Activated T-helper 1 cell treated with anti-CD3 and anti-CD28 coated beads, Interleukin-12 subunit alpha, Interleukin-12 subunit beta, Interleukin-2, Interleukin-4 antibody, amounts not matched to agents 30 ng/mL and 10 ng/mL and 1 ng/mL, durations not matched to agents 14 hours and 24 hours and 36 hours (primary cell): ENCODE measurements around the gene CLDN9. TPM values are rescaled to one million over a fixed set of nuclear protein-coding genes. Genes with fewer than 3 reads are reported as not detected.

Experiments used
- DNase-seq: peaks from one replicate; pipeline ENCODE4 v3.0.0; 2021; ENCODE audit warnings: low spot score
- H3K27ac Mint-ChIP-seq: one replicate; pipeline ENCODE4 v1.8.0; 2021; ENCODE audit warnings: mild to moderate bottlenecking, mixed read lengths
- H3K27me3 Mint-ChIP-seq: one replicate; pipeline ENCODE4 v1.8.0; 2022; ENCODE audit warnings: mild to moderate bottlenecking, moderate library complexity, mixed read lengths; ENCODE audit not compliant: insufficient read depth
- H3K36me3 Mint-ChIP-seq: one replicate; pipeline ENCODE4 v1.8.0; 2021; ENCODE audit warnings: low read depth, mixed read lengths
- H3K4me1 Mint-ChIP-seq: one replicate; pipeline ENCODE4 v1.8.0; 2021; ENCODE audit warnings: low read depth, mixed read lengths
- H3K4me3 Mint-ChIP-seq: one replicate; pipeline ENCODE4 v1.8.0; 2021; ENCODE audit warnings: mild to moderate bottlenecking, moderate library complexity, mixed read lengths
- H3K9me3 Mint-ChIP-seq: one replicate; pipeline ENCODE4 v1.8.0; 2021; ENCODE audit warnings: mixed read lengths
- intact Hi-C: fragments of 100-400 bp; cut with micrococcal nuclease; formaldehyde crosslinking; loops from one replicate; pipeline ENCODE4 v1.15.1; 2024
- total RNA-seq: library from RNA; stranded (reverse); gene quantifications from 2 replicates; pipeline ENCODE4 v1.2.3, GENCODE V29; 2022

CLDN9 gene
- total RNA-seq: not detected in 2 replicates

GRCh38 chr16:3012828-3013420, at the start of gene CLDN9:
Gene CLDN9 (plus strand): TSS chr16:3012923. CDS start chr16:3013363, 440 bp downstream.
- H3K4me3 Mint-ChIP-seq: no peak within 1 kb of the TSS
- no peak within 1 kb of the TSS for H3K27ac Mint-ChIP-seq
- no peak for DNase-seq
- no peaks in the 10 kb centered on the region for H3K36me3 Mint-ChIP-seq
- H3K4me1 Mint-ChIP-seq: peaks cover 10% of the 10 kb centered on the region
- intact Hi-C loops: no loop called here
- peaks cover 11% of the 10 kb centered on the region for H3K27me3 Mint-ChIP-seq
- no peaks in the 10 kb centered on the region for H3K9me3 Mint-ChIP-seq

- DNase-seq: no peak
- intact Hi-C loops: no loop called here
Measured at GRCh38 chr16:2963074-2963722, 49.5 kb upstream of the CLDN9 start.

GRCh38 chr16:2963723-2964474, 48.8 kb upstream of the CLDN9 start, which contains the start of gene KREMEN2:
Gene KREMEN2 (plus strand): TSS chr16:2964275. CDS start chr16:2964521, 246 bp downstream.
- no peaks in the 10 kb centered on the region for H3K9me3 Mint-ChIP-seq
- peak; percentile 19 for DNase-seq
- H3K27me3 Mint-ChIP-seq: peaks cover 32% of the 10 kb centered on the region
- H3K4me3 Mint-ChIP-seq: peak within 1 kb of the TSS; percentile 82
- no peak within 1 kb of the TSS for H3K27ac Mint-ChIP-seq
- peaks cover 13% of the 10 kb centered on the region for H3K4me1 Mint-ChIP-seq
- no peaks in the 10 kb centered on the region for H3K36me3 Mint-ChIP-seq
- intact Hi-C loops: loop anchor here (2.0 kb wide), 1 partner anchor 59 kb away; no protein-coding TSS in a partner anchor

More at GRCh38 chr16:2963074-2963722, 49.5 kb upstream of the CLDN9 start:
- Mint-ChIP-seq H3K27me3 (peaks cover 27% of the 10 kb centered on the region), H3K27ac (no peak overlapping the region), H3K9me3 (no peaks in the 10 kb centered on the region), H3K36me3 (no peaks in the 10 kb centered on the region), H3K4me3 (peak overlapping the region; percentile 68), H3K4me1 (peaks cover 7% of the 10 kb centered on the region)

DNA sequence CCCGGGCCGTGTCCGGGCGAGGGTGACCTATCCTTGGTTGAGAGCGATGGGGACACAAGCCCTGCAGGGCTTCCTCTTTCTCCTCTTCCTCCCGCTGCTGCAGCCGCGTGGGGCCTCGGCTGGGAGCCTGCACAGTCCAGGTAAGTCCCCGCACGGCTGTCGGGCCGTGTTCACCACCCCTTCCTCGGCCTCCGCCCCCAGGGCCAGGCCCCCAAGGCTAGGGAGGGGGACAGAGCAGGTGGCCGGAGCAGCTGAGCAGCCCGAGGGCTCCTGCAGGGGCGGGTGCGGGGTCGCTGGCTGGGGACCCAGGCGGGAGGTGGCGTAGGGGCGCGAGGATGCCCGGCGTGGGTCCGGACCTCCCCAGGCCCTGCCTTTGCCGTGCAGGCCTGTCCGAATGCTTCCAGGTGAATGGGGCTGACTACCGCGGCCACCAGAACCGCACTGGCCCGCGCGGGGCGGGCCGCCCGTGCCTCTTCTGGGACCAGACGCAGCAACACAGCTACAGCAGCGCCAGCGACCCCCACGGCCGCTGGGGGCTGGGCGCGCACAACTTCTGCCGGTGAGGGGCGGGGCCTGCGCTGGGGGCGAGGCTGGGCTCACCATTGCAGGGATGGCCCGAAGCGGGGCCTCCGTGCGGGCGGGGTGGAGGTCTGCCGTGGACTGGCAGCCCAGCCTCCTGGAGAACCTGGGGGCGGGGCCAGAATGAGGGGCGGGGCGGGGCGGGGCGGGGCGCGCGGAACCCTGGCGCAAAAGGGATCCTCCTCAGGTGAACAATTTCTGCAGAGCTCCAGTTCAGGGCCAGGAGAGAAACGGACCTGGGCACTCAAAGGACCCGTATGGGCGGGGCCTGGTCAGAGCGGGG, 48.0 kb upstream of the CLDN9 start:
- H3K27me3 Mint-ChIP-seq: peaks cover 32% of the 10 kb centered on the region
- intact Hi-C loops: loop anchor here (1.0 to 5.0 kb wide), 3 partner anchors 38 to 60 kb away; partner anchors contain the start of gene FLYWCH1
- no peaks in the 10 kb centered on the region for H3K9me3 Mint-ChIP-seq
- H3K4me3 Mint-ChIP-seq: peak overlapping the region; percentile 69
- H3K4me1 Mint-ChIP-seq: peaks cover 13% of the 10 kb centered on the region
- peak; percentile 64 for DNase-seq
- no peaks in the 10 kb centered on the region for H3K36me3 Mint-ChIP-seq
- no peak overlapping the region for H3K27ac Mint-ChIP-seq

- H3K36me3 Mint-ChIP-seq: no peaks in the 10 kb centered on the region
- intact Hi-C loops: loop anchor here (5.0 kb wide), 1 partner anchor 36 kb away; no protein-coding TSS in a partner anchor
- H3K4me3 Mint-ChIP-seq: no peak overlapping the region
- H3K4me1 Mint-ChIP-seq: peaks cover 21% of the 10 kb centered on the region
- H3K9me3 Mint-ChIP-seq: no peaks in the 10 kb centered on the region
- peaks cover 31% of the 10 kb centered on the region for H3K27me3 Mint-ChIP-seq
- no peak overlapping the region for H3K27ac Mint-ChIP-seq
- no peak for DNase-seq
Measured at GRCh38 chr16:2966043-2966807, 46.5 kb upstream of the CLDN9 start.

DNA sequence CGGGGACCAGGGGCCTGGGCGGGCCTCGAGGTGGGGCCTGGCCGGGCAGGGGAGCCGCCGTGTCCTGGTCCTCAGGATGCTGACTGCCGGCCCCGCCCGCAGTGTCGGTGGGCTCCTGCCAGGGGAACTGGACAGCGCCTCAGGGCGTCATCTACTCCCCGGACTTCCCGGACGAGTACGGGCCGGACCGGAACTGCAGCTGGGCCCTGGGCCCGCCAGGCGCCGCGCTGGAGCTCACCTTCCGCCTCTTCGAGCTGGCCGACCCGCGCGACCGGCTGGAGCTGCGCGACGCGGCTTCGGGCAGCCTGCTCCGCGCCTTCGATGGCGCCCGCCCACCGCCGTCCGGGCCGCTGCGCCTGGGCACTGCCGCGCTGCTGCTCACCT, 45.9 kb upstream of the CLDN9 start:
- Mint-ChIP-seq H3K4me3 (no peak overlapping the region), H3K36me3 (peaks cover under 1% of the 10 kb centered on the region), H3K27me3 (peaks cover 28% of the 10 kb centered on the region), H3K27ac (no peak overlapping the region), H3K9me3 (no peaks in the 10 kb centered on the region), H3K4me1 (peaks cover 22% of the 10 kb centered on the region)
- DNase-seq: no peak
- intact Hi-C loops: loop anchor here (5.0 kb wide), 1 partner anchor 36 kb away; no protein-coding TSS in a partner anchor

- no peak for DNase-seq
- Mint-ChIP-seq H3K9me3 (no peaks in the 10 kb centered on the region), H3K4me3 (no peak overlapping the region), H3K27ac (no peak overlapping the region), H3K36me3 (peaks cover 4% of the 10 kb centered on the region), H3K4me1 (peaks cover 22% of the 10 kb centered on the region), H3K27me3 (peaks cover 24% of the 10 kb centered on the region)
- intact Hi-C loops: loop anchor here (5.0 kb wide), 1 partner anchor 35 kb away; no protein-coding TSS in a partner anchor
Measured at GRCh38 chr16:2967211-2967631, 45.5 kb upstream of the CLDN9 start.

- Mint-ChIP-seq H3K9me3 (no peaks in the 10 kb centered on the region), H3K27ac (no peak overlapping the region), H3K4me3 (peak overlapping the region; percentile 77), H3K36me3 (peaks cover 7% of the 10 kb centered on the region), H3K4me1 (peaks cover 22% of the 10 kb centered on the region), H3K27me3 (peaks cover 24% of the 10 kb centered on the region)
- no peak for DNase-seq
- intact Hi-C loops: loop anchor here (2.0 to 5.0 kb wide), 5 partner anchors 15 to 975 kb away; partner anchors contain the start of genes FLYWCH2 and HCFC1R1
Measured at GRCh38 chr16:2967721-2968161, 45.0 kb upstream of the CLDN9 start.

DNA sequence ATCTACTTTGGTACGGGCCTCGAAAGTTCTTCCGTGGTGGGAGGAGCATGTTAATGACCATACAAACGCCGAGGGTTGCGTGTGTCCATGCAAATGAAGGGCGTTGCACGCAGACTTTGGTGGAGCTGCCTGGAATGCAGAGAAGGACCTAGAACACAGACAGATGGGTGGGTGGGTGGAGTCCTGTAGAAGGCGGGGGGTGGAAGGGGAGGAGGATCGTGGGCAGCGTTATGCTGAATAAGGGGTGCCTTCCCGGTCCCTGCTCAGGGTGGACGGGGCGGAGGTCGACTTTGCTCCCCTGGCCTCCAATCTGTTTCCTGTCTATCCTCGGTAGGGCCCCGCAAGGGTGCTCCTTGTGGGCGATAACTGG, 44.4 kb upstream of the CLDN9 start:
- intact Hi-C loops: loop anchor here (2.0 to 5.0 kb wide), 5 partner anchors 14 to 976 kb away; partner anchors contain the start of genes FLYWCH2 and HCFC1R1
- peak overlapping the region; percentile 77 for H3K4me3 Mint-ChIP-seq
- peaks cover 22% of the 10 kb centered on the region for H3K4me1 Mint-ChIP-seq
- peak overlapping the region; percentile 52 for H3K27ac Mint-ChIP-seq
- no peak for DNase-seq
- H3K27me3 Mint-ChIP-seq: peaks cover 22% of the 10 kb centered on the region
- peaks cover 8% of the 10 kb centered on the region for H3K36me3 Mint-ChIP-seq
- H3K9me3 Mint-ChIP-seq: no peaks in the 10 kb centered on the region

DNA sequence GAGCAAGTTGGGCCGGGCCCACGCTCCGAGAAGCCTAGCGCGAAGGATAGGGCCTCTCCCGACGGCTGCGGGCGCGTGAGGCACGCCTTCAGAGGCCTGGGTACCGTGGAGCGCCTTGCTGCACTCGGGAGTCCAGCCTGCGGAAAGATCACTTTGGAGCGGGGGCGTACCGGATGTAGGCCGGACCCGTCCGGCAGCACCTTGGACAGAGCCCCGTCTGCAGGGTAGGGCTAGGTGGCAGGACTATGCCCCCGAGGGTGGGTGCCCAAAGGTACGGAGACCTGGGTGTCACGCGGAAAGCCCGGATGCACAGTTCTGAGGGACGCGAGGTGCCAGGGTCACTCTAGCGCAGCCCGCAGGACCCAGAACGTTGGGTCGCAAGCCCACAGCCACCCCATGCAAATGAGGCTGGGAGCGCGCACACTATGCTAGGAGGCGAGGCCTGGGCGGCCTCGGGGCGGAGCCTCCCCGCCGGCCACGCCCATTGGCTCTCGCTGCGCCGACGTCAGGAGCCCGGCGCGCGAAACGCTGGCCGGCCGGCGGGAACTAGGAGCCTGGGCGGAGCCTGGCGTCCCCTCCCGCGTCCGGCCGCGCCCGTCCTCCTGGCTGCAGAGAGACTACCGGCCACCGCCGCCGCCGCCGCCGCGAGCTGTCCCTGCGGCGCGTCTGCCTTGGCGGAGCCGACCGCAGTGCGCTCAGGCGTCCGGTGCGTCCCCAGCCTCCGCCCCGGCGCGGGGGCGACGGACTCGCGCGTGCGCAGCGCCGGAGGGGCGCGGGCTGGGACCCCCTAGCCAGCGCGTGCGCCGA, 43.8 kb upstream of the CLDN9 start, which contains the start of gene PAQR4:
Gene PAQR4 (plus strand): TSS at position 611 of the 807 bp plus-strand sequence. CDS start 327 bp downstream, outside the sequence.
- Mint-ChIP-seq H3K4me3 (peak within 1 kb of the TSS; percentile 78), H3K4me1 (peaks cover 22% of the 10 kb centered on the region), H3K27ac (peak within 1 kb of the TSS; percentile 52), H3K27me3 (peaks cover 17% of the 10 kb centered on the region), H3K9me3 (no peaks in the 10 kb centered on the region), H3K36me3 (peaks cover 8% of the 10 kb centered on the region)
- peak; percentile 85 for DNase-seq
- intact Hi-C loops: loop anchor here (2.0 to 5.0 kb wide), 5 partner anchors 14 to 976 kb away; partner anchors contain the start of genes FLYWCH2 and HCFC1R1
